ENCODE data around the gene DEPP1. TPM values are rescaled to one million over a fixed set of nuclear protein-coding genes. Genes with fewer than 3 reads are reported as not detected.
"Not testable (repeated sequence)": the region's sequence is repeated elsewhere in the genome, so short reads cannot be mapped to it uniquely, and the experiment has no call there.

Gene DEPP1, protein sequence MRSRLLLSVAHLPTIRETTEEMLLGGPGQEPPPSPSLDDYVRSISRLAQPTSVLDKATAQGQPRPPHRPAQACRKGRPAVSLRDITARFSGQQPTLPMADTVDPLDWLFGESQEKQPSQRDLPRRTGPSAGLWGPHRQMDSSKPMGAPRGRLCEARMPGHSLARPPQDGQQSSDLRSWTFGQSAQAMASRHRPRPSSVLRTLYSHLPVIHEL
- total RNA-seq: 100 to 1,000 TPM in 5 of 7 donors, 10 to 100 TPM in 2; 35.6 to 511 (median 174) TPM
- polyA plus RNA-seq: 100 to 1,000 TPM in 1 of 2 donors, 10 to 100 TPM in 1; 56.7 to 603 TPM
- long read RNA-seq, donor 1, transcript DEPP1-201 (2 exons, 2,120 nt): major isoform, 356 of 402 reads
- long read RNA-seq, donor 1, partial matches to known transcripts: 0 of 402 reads
- long read RNA-seq, donor 1, other reads (novel, unspliced or antisense): 44 of 402 reads
- long read RNA-seq, donor 2, transcript DEPP1-201 (2 exons, 2,120 nt): major isoform, 5 of 10 reads
- long read RNA-seq, donor 2, partial matches to known transcripts: 5 of 10 reads
- long read RNA-seq, donor 2, other reads (novel, unspliced or antisense): 0 of 10 reads
- long read RNA-seq, donor 3, transcript DEPP1-201 (2 exons, 2,120 nt): major isoform, 327 of 390 reads
- long read RNA-seq, donor 3, partial matches to known transcripts: 0 of 390 reads
- long read RNA-seq, donor 3, other reads (novel, unspliced or antisense): 63 of 390 reads

DNA sequence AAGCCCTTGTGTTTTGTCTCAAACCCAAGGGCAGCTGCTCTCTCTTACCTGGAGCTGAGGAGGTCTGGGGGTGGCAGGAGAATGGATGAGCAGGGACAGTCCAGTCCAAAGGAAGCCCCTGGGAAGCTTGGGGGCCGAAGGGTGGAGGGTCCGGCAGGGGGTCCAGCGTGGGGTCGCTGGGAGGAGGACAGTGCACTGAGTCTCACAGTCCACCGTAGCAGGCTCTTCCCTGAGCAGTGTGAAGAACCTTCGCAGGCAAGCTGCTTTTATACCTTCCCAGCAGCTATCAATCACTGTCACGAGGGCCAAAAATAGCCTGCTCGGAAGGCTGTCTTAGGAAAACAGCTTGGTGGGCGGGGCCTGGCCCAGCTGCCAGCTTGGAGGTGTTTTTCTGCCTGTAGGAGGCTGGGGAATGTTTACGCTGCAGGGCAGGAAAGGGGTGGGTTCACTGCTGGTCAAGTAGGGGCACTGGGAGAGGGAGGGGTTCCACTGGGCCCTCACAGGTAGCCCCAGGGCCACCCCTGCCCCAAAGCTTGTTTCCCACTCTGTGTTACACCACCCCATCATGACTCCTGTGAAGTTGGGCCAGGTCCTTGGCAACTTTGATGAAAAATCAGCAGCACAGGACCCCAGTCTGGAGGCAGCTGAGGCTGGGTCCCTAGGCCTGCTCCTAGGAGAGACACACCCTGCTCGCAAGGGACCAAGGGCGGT is at the start of gene DEPP1:
Gene DEPP1 (minus strand): TSS at position 240 of the 711 bp plus-strand sequence. CDS start 779 bp downstream, outside the sequence.
- Histone ChIP-seq H3K36me3 (no peaks in the 10 kb centered on the region), H3K27me3 (no peaks in the 10 kb centered on the region), H3K27ac (peak within 1 kb of the TSS; percentile 37 to 84), H3K4me1 (ENCODE audit: insufficient read depth) (peaks cover 40% of the 10 kb centered on the region), H3K4me3 (peak within 1 kb of the TSS; percentile 69), H3K9me3 (peaks cover 0 to 7% of the 10 kb centered on the region in 2 donors)
- intact Hi-C loops (cut with DNase I): no loop called here
- peak; percentile 91 to 95 (median 94) for DNase-seq
- TF ChIP-seq, protein P1, sequence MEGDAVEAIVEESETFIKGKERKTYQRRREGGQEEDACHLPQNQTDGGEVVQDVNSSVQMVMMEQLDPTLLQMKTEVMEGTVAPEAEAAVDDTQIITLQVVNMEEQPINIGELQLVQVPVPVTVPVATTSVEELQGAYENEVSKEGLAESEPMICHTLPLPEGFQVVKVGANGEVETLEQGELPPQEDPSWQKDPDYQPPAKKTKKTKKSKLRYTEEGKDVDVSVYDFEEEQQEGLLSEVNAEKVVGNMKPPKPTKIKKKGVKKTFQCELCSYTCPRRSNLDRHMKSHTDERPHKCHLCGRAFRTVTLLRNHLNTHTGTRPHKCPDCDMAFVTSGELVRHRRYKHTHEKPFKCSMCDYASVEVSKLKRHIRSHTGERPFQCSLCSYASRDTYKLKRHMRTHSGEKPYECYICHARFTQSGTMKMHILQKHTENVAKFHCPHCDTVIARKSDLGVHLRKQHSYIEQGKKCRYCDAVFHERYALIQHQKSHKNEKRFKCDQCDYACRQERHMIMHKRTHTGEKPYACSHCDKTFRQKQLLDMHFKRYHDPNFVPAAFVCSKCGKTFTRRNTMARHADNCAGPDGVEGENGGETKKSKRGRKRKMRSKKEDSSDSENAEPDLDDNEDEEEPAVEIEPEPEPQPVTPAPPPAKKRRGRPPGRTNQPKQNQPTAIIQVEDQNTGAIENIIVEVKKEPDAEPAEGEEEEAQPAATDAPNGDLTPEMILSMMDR (IDR thresholded peaks at IDR 0.05): peak in 2 of 3 donors; percentile 30 to 44
- TF ChIP-seq POLR2A (IDR thresholded peaks at IDR 0.05): peak; percentile 99
- TF ChIP-seq EP300 (IDR thresholded peaks at IDR 0.05): peak; percentile 97
- WGBS, 3 donors: 17% methylated on average over 12 of the region's 12 CpGs

DNA sequence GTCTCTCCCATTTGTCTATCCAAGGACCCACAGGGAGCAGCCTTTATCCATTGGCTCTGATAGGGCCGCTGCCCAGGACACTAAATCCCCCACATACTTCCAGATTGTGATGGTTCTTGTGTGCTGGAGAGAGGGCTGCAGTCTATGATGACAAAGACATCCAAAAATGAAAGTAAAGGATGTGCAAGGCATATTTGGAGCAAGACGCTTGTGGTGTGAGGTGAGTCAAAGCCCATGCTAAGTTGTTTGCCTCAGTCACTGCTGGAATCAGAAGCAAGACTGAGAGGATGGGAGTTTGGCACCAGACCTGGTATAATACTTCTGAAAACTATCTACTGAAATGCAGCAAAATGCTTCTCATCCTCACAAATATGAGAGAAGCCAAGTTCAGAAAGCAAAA is 44.8 kb upstream of the DEPP1 start:
- Histone ChIP-seq H3K27me3 (no peaks in the 10 kb centered on the region), H3K9me3 (no peaks in the 10 kb centered on the region), H3K36me3 (no peaks in the 10 kb centered on the region), H3K4me1 (ENCODE audit: insufficient read depth) (no peaks in the 10 kb centered on the region), H3K4me3 (no peak overlapping the region), H3K27ac (no peak overlapping the region)
- 56 to 66% (median 62%) methylated on average over 2 of the region's 2 CpGs for WGBS, 3 donors
- intact Hi-C loops (cut with DNase I): loop anchor here in 1 of 4 donors (5.0 kb wide), 1 partner anchor 1256 kb away; no protein-coding TSS in a partner anchor
- TF ChIP-seq EP300 (IDR thresholded peaks at IDR 0.05) (no peak), POLR2A (IDR thresholded peaks at IDR 0.05) (no peak)
- TF ChIP-seq, protein P1 (IDR thresholded peaks at IDR 0.05): no peak
- no peak for DNase-seq

DNA sequence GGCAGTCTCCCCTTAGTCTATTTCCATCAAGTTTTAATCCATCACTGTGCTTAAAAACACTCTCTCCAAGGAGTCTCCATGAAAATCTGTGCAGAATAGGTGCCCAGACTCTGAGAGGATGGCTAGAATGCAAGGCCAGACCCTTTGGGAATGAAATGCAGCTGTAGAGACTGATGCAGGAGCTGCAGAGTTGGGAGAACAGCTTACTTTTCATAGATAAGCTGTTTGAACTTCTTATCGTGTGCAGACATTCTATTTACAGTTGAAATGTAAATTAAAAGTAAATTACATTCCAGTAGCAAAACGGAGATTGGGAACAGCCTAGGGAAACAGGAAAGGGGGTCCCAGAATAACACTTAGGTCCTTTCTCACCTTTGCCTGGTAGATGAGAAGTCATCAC is 37.0 kb upstream of the DEPP1 start:
- no peak for DNase-seq
- H3K36me3 ChIP-seq: no peaks in the 10 kb centered on the region
- TF ChIP-seq POLR2A (IDR thresholded peaks at IDR 0.05): no peak
- TF ChIP-seq, protein P1 (IDR thresholded peaks at IDR 0.05): no peak
- H3K27ac ChIP-seq: no peak overlapping the region
- no peaks in the 10 kb centered on the region for H3K27me3 ChIP-seq
- H3K9me3 ChIP-seq: no peaks in the 10 kb centered on the region
- no peaks in the 10 kb centered on the region for H3K4me1 ChIP-seq (ENCODE audit: insufficient read depth)
- 4 to 31% (median 9%) methylated on average over 2 of the region's 2 CpGs for WGBS, 3 donors
- no peak overlapping the region for H3K4me3 ChIP-seq
- intact Hi-C loops (cut with DNase I): no loop called here

DNA sequence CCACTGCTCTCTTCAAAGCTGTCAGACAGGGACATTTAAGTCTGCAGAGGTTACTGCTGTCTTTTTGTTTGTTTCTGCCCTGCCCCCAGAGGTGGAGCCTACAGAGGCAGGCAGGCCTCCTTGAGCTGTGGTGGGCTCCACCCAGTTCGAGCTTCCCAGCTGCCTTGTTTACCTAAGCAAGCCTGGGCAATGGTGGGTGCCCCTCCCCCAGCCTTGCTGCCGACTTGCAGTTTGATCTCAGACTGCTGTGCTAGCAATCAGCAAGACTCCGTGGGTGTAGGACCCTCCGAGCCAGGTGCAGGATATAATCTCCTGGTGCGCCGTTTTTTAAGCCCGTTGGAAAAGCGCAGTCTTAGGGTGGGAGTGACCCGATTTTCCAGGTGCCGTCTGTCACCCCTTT is 35.9 kb upstream of the DEPP1 start:
- H3K27me3 ChIP-seq; DNase-seq; H3K36me3 ChIP-seq; H3K4me1 ChIP-seq (ENCODE audit: insufficient read depth); H3K9me3 ChIP-seq; H3K4me3 ChIP-seq; intact Hi-C loops (cut with DNase I); H3K27ac ChIP-seq: not testable (repeated sequence)
- WGBS, 3 donors: 74 to 85% (median 76%) methylated on average over 10 of the region's 10 CpGs
